Measurements from ENCODE around the gene ZNF354B.
"Not testable (repeated sequence)": the region's sequence is repeated elsewhere in the genome, so short reads cannot be mapped to it uniquely, and the experiment has no call there.

GRCh38 chr5:178838695-178839318 is 20.9 kb upstream of the ZNF354B start:
- TF ChIP-seq, protein P1, sequence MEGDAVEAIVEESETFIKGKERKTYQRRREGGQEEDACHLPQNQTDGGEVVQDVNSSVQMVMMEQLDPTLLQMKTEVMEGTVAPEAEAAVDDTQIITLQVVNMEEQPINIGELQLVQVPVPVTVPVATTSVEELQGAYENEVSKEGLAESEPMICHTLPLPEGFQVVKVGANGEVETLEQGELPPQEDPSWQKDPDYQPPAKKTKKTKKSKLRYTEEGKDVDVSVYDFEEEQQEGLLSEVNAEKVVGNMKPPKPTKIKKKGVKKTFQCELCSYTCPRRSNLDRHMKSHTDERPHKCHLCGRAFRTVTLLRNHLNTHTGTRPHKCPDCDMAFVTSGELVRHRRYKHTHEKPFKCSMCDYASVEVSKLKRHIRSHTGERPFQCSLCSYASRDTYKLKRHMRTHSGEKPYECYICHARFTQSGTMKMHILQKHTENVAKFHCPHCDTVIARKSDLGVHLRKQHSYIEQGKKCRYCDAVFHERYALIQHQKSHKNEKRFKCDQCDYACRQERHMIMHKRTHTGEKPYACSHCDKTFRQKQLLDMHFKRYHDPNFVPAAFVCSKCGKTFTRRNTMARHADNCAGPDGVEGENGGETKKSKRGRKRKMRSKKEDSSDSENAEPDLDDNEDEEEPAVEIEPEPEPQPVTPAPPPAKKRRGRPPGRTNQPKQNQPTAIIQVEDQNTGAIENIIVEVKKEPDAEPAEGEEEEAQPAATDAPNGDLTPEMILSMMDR (IDR thresholded peaks at IDR 0.05) = not testable (repeated sequence)
- TF ChIP-seq POLR2A (IDR thresholded peaks at IDR 0.05) = not testable (repeated sequence)
